Activated naive CD8-positive, alpha-beta T cell (primary cell): ENCODE results near the gene PARK7.
"Not testable (repeated sequence)": the region's sequence is repeated elsewhere in the genome, so short reads cannot be mapped to it uniquely, and the experiment has no call there.

Experiments used
- H3K27ac Mint-ChIP-seq: one replicate; pipeline ENCODE4 v1.8.0; 2021; ENCODE audit warnings: mixed read lengths
- H3K27me3 Mint-ChIP-seq: one replicate; pipeline ENCODE4 v1.8.0; 2021; ENCODE audit warnings: mixed read lengths
- H3K36me3 Mint-ChIP-seq: one replicate; pipeline ENCODE4 v1.8.0; 2021; ENCODE audit warnings: mixed read lengths
- H3K4me1 Mint-ChIP-seq: one replicate; pipeline ENCODE4 v1.8.0; 2021; ENCODE audit warnings: low read depth, mixed read lengths
- H3K4me3 Mint-ChIP-seq: one replicate; pipeline ENCODE4 v1.8.0; 2021; ENCODE audit warnings: mild to moderate bottlenecking, mixed read lengths
- H3K9me3 Mint-ChIP-seq: one replicate; pipeline ENCODE4 v1.8.0; 2021; ENCODE audit warnings: low read depth, mixed read lengths

PARK7 gene

GRCh38 chr1:7961216-7962013 is at the start of gene PARK7:
PARK7 (plus strand) TSS chr1:7961711; CDS start chr1:7962786, 1,075 bp downstream.
- peaks cover 65% of the 10 kb centered on the region for H3K4me1 Mint-ChIP-seq
- H3K4me3 Mint-ChIP-seq = peak within 1 kb of the TSS; percentile 99
- H3K27ac Mint-ChIP-seq = peak within 1 kb of the TSS; percentile 100
- peaks cover 16% of the 10 kb centered on the region for H3K36me3 Mint-ChIP-seq
- no peaks in the 10 kb centered on the region for H3K27me3 Mint-ChIP-seq
- H3K9me3 Mint-ChIP-seq = no peaks in the 10 kb centered on the region

- peaks cover under 1% of the 10 kb centered on the region for H3K36me3 Mint-ChIP-seq
- H3K4me1 Mint-ChIP-seq = peaks cover 37% of the 10 kb centered on the region
- no peaks in the 10 kb centered on the region for H3K27me3 Mint-ChIP-seq
- H3K4me3 Mint-ChIP-seq = no peak overlapping the region
- peak overlapping the region; percentile 81 for H3K27ac Mint-ChIP-seq
- H3K9me3 Mint-ChIP-seq = peaks cover 1% of the 10 kb centered on the region
Measured at GRCh38 chr1:7912145-7912544, 49.4 kb upstream of the PARK7 start.

DNA sequence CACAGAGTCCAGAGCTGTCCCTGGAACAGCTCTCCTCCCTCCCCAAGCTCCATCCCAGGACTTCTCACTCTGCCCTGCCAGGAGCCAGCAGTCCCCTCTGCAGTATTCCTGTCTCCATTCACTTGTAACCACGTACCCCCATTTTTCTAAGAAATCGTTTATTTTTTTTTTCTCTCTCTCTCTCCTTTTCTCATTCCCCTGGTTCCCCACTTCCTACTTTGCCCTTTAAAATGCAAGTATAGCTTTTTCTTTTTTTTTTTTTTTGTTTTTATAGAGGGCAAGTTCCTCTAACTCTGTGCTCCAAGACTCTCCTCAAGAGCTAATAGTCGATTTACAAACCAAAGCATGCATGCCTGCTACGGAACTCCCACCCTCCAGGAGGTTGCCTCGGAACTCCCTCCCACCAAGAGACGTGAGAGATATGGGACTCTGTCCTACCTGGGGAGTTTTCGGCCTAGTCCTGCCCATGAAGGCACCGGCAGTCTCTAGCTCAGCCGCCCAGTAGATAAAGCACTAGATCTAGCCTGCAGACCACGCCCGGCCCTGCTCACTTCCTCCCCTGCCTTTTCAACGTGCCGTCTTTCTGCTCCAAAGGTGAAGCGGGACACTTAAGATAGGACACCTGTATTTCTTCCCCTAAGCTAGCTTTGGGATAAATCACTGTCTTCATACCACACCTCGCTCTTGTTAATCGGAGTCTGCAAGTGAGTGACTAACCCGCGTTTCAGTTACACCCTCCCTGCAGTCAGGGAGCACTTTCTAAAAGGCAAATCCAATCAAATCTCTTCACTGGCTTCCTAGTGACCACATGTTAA is 48.6 kb upstream of the PARK7 start:
- Mint-ChIP-seq H3K4me3 (peak overlapping the region; percentile 58), H3K36me3 (peaks cover 5% of the 10 kb centered on the region), H3K9me3 (peaks cover 4% of the 10 kb centered on the region), H3K27me3 (no peaks in the 10 kb centered on the region), H3K4me1 (peaks cover 43% of the 10 kb centered on the region), H3K27ac (peak overlapping the region; percentile 81)

- peak overlapping the region; percentile 78 for H3K4me3 Mint-ChIP-seq
- H3K36me3 Mint-ChIP-seq = peaks cover 9% of the 10 kb centered on the region
- peak overlapping the region; percentile 93 for H3K27ac Mint-ChIP-seq
- peaks cover 4% of the 10 kb centered on the region for H3K9me3 Mint-ChIP-seq
- H3K4me1 Mint-ChIP-seq = peaks cover 66% of the 10 kb centered on the region
- no peaks in the 10 kb centered on the region for H3K27me3 Mint-ChIP-seq
Measured at GRCh38 chr1:7915826-7916500, 45.5 kb upstream of the PARK7 start.

GRCh38 chr1:7916501-7916830 is 45.0 kb upstream of the PARK7 start:
- no peaks in the 10 kb centered on the region for H3K27me3 Mint-ChIP-seq
- peaks cover 66% of the 10 kb centered on the region for H3K4me1 Mint-ChIP-seq
- H3K9me3 Mint-ChIP-seq = peaks cover 4% of the 10 kb centered on the region
- peaks cover 9% of the 10 kb centered on the region for H3K36me3 Mint-ChIP-seq
- peak overlapping the region; percentile 93 for H3K27ac Mint-ChIP-seq
- H3K4me3 Mint-ChIP-seq = peak overlapping the region; percentile 71

DNA sequence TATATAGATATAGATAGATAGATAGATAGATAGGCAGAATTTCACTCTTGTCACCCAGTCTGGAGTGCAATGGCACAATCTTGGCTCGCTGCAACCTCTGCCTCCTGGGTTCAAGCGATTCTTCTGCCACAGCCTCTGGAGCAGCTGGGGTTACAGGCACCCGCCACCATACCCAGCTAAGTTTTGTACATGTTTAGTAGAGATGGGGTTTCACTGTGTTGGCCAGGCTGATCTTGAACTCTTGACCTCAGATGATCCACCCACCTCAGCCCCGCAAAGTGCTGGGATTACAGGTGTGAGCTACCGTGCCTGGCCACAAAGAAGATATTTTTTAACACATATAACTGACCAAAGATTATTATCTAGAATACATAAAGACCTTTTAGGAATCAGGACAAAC is 43.5 kb upstream of the PARK7 start:
- not testable (repeated sequence) for H3K9me3 Mint-ChIP-seq, H3K27me3 Mint-ChIP-seq
- Mint-ChIP-seq H3K4me1 (peaks cover 68% of the 10 kb centered on the region), H3K36me3 (peaks cover 17% of the 10 kb centered on the region), H3K27ac (peak overlapping the region; percentile 28), H3K4me3 (peak overlapping the region; percentile 20)

DNA sequence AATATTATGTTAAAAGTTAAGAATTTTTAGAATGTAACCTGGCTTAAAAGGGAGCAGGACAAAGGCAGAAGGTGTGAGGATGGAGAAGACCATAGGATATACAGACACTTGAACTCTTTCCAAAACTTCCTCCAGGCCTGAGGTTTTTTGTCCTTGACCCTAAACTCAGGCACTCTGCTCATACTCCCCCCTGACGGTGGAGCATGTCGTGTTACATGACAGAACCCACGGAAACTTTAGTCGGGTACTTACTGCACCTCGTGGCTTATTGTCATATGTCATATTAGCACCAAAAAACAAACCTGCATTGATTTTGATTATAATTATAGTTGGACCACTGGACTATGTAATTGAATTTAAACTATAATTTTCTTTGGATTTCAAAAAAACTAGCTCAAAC is 41.6 kb upstream of the PARK7 start:
- Mint-ChIP-seq H3K4me3 (peak overlapping the region; percentile 80), H3K27me3 (no peaks in the 10 kb centered on the region), H3K9me3 (peaks cover 4% of the 10 kb centered on the region), H3K4me1 (peaks cover 55% of the 10 kb centered on the region), H3K36me3 (peaks cover 17% of the 10 kb centered on the region), H3K27ac (peak overlapping the region; percentile 94)

DNA sequence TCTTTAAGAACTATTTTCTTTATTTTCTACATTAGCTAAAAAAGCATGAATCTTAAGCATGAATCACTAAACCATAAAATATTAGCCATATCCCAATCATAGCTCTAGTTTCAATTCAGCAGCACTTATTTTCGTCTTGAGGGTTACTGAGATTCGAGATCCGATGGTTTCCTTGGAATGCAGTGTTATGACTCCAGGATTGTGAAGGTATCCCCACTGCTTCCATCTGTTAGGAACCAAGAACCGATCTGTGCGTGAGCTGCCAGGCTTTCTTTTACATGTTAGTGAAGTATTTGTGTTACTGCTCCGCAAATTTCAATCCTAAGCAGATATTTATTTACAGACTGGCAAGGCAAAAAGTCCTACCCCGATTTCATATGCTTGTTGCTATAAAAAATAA is 39.7 kb upstream of the PARK7 start:
- Mint-ChIP-seq H3K4me1 (peaks cover 49% of the 10 kb centered on the region), H3K27me3 (no peaks in the 10 kb centered on the region), H3K36me3 (peaks cover 22% of the 10 kb centered on the region), H3K4me3 (peak overlapping the region; percentile 9), H3K27ac (peak overlapping the region; percentile 50), H3K9me3 (peaks cover 4% of the 10 kb centered on the region)

DNA sequence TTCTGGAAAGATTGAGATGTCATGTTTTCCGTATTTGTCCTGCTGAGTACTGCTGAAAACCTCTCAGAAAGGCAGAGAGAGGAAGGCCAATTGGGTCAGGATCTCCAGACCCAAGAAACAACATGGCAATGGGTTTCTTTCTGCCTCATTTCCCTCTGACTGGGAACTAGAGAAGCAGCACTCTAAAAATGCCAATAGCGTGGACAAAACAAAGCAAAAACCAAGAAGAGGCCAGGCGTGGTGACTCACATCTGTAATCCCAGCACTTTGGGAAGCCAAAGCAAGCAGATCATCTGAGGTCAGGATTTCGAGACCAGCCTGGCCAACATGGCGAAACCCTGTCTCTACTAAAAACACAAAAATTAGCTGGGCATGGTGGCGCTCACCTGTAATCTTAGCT is 39.2 kb upstream of the PARK7 start:
- Mint-ChIP-seq H3K4me3 (peak overlapping the region; percentile 9), H3K27ac (peak overlapping the region; percentile 50), H3K9me3 (peaks cover 1% of the 10 kb centered on the region), H3K4me1 (peaks cover 46% of the 10 kb centered on the region), H3K27me3 (no peaks in the 10 kb centered on the region), H3K36me3 (peaks cover 22% of the 10 kb centered on the region)

- not testable (repeated sequence) for H3K27me3 Mint-ChIP-seq, H3K9me3 Mint-ChIP-seq, H3K4me3 Mint-ChIP-seq, H3K27ac Mint-ChIP-seq
- Mint-ChIP-seq H3K4me1 (peaks cover 50% of the 10 kb centered on the region), H3K36me3 (peaks cover 28% of the 10 kb centered on the region)
Measured at GRCh38 chr1:7927061-7927460, 34.5 kb upstream of the PARK7 start.

DNA sequence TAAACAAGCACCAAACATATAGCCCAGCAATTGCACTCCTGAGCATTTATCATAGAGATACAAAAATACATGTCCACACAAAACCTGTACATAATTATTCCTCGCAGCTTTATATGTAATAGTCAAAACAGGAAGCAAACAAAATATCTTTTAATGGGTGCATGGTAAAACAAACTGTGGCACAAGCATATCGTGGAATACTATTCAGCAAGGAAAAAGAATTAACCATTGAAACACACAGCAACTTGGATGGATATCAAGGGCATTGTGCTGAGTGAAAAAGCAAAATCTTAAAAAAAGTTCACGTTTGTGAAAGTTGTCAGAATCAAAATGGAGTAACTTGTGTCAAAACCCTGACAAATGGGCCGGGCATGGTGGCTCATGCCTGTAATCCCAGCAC is 33.3 kb upstream of the PARK7 start:
- H3K4me1 Mint-ChIP-seq = peaks cover 57% of the 10 kb centered on the region
- H3K9me3 Mint-ChIP-seq = no peaks in the 10 kb centered on the region
- H3K36me3 Mint-ChIP-seq = peaks cover 35% of the 10 kb centered on the region
- H3K27me3 Mint-ChIP-seq = no peaks in the 10 kb centered on the region
- no peak overlapping the region for H3K27ac Mint-ChIP-seq
- H3K4me3 Mint-ChIP-seq = peak overlapping the region; percentile 40

DNA sequence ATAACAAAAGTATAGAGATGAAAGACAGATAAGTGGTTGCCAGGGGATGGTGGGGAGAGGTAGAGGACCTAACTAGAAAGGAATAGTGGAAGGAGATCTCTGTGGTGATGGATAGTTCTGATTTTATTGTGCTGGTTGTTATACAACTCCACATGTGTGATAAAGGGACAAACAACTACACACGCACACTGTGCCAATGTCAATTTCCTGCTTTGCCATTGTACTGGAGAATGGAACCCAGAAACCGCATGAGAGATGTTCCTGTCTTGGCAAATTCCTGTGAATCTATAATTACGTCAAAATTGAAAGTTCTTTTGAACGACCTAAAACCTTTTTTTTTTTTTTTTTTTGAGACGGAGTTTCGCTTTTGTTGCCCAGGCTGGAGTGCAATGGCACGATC is 31.9 kb upstream of the PARK7 start:
- peak overlapping the region; percentile 78 for H3K4me3 Mint-ChIP-seq
- peaks cover 38% of the 10 kb centered on the region for H3K36me3 Mint-ChIP-seq
- H3K27me3 Mint-ChIP-seq = no peaks in the 10 kb centered on the region
- H3K4me1 Mint-ChIP-seq = peaks cover 65% of the 10 kb centered on the region
- H3K9me3 Mint-ChIP-seq = no peaks in the 10 kb centered on the region
- peak overlapping the region; percentile 94 for H3K27ac Mint-ChIP-seq

- H3K27me3 Mint-ChIP-seq = no peaks in the 10 kb centered on the region
- no peaks in the 10 kb centered on the region for H3K9me3 Mint-ChIP-seq
- H3K4me3 Mint-ChIP-seq = peak overlapping the region; percentile 78
- peaks cover 73% of the 10 kb centered on the region for H3K4me1 Mint-ChIP-seq
- peaks cover 44% of the 10 kb centered on the region for H3K36me3 Mint-ChIP-seq
- peak overlapping the region; percentile 94 for H3K27ac Mint-ChIP-seq
Measured at GRCh38 chr1:7930645-7931445, 30.7 kb upstream of the PARK7 start.

DNA sequence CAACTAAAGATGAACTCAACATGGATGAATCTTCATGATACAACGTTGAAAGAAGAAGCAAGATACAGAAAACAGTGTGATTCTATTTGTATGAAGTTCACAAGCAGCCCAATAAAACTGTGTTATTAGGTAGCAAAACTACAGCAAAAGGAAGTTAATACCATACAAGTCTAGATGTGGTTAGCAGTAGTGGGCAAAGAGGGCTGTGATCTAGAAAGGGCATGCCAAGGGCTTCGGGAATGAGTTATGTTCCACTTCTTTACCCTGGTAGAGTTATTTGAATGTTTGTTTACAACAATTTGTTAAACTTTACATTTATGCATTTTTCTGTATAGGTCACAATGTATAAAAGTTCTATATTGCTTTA is 30.1 kb upstream of the PARK7 start:
- Mint-ChIP-seq H3K27ac (peak overlapping the region; percentile 94), H3K4me1 (peaks cover 76% of the 10 kb centered on the region), H3K36me3 (peaks cover 41% of the 10 kb centered on the region), H3K27me3 (no peaks in the 10 kb centered on the region), H3K4me3 (peak overlapping the region; percentile 78), H3K9me3 (no peaks in the 10 kb centered on the region)
